ENCODE data around the gene PDE4C.
"Not testable (repeated sequence)": the region's sequence is repeated elsewhere in the genome, so short reads cannot be mapped to it uniquely, and the experiment has no call there.

Gene PDE4C

DNA sequence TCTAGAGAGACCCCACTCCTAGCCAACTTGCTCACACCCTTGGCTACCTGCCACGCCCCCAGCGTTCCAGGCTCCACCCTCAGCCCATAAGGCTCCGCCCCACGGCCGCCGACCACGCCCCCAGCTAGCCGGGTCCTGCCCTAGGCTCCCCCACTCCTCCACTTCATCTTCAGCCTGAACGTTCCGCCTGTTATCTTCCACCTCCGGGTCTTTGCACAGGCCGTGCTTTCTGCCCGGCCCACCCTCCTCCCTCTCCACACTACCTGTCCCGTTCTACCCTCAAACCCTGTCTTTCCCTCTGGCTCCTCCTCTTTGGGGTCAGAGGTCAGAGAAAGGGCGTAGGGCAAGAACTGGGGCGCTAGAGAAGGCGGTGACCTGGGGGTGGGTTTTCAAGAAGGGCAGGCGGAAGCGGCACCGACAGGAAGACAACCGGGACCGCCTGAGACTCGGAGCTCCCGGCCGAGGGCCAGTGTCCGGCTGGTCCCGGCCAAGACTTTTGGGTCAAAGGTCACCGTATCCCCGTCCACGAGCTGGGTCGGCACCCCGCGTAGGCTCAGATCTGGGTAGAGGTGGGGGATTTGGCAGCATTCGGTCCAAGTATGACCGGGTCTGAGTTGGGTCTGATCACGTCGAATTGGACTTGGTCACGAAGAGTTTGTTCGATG lies 2.2 kb downstream of the PDE4C start:
- peak in 12 of 56 donors; percentile 7 to 82 (median 26) for DNase-seq

DNA sequence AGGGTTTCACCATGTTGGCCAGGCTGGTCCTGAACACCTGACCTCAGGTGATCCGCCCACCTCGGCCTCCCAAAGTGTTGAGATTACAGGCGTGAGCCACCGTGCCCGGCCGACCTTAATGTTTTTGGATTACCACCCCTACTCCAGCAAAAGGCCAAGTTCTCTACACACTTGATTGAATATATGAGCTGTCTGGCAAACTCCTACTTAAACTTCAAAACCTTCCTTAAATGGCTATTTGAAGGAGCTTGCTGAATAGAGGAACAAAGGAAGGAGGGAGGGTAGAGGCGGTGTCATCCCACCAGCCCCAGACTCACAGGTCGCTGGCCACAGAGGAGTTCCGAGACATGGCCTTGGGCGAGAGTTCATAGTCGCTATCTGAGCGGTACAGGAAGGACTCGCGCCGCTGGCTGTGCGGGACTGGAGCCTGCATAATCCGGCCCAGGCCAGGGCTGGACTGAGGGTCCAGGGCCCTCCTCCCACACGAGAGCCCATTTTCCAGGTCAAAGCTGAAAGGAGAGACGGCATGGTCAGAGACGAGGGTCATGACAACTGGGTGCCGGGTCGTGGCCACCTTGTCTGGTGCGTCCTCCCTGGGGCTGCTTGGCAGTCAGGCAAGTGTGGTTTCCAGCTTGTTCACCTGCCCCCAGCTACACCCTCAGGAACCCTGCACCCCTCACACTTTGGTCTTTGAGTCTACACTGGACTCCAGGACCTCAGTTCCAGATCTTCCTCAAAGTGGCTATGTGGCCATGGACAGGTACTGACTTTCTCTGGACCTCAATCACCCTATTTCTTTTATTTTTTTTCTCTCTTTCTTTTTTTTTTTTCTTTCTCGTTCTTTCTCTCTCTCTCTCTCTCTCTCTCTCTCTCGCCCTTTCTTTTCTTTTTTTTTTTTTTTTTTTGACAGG lies 4.2 kb downstream of the PDE4C start:
- DNase-seq = no peak

DNA sequence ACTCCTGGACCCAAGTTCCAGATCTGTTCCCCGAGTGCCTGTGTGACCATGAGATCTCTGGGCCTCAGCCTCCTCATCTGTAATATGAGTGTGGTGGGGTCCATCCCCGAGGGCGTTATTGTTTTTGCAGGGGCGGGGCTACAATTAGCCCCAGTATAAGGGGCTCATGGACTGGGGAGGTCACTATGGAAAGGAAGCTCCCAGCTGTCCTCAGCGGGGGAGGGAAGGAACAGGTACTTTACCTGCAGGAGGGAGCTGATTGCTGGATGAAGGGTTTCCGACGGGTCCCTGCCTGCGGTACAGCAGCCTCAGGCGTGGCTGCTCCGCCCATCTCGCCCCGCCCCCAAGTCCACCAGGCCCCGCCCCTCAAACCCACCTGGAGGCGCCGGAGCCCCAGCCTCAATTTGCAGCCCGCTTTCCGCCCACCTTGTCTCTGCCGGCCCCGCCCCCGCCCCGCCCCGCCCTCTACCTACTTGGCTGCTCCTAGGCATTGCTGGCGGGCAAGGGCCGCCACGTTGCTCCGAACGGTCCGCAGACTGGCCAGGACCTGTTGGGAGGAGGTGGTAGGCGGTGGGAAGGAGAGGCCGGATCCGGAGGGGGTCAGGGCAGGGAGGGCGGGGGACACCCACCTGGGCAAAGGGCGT lies 5.5 kb downstream of the PDE4C start:
- peak in 1 of 56 donors; percentile 13 for DNase-seq

DNA sequence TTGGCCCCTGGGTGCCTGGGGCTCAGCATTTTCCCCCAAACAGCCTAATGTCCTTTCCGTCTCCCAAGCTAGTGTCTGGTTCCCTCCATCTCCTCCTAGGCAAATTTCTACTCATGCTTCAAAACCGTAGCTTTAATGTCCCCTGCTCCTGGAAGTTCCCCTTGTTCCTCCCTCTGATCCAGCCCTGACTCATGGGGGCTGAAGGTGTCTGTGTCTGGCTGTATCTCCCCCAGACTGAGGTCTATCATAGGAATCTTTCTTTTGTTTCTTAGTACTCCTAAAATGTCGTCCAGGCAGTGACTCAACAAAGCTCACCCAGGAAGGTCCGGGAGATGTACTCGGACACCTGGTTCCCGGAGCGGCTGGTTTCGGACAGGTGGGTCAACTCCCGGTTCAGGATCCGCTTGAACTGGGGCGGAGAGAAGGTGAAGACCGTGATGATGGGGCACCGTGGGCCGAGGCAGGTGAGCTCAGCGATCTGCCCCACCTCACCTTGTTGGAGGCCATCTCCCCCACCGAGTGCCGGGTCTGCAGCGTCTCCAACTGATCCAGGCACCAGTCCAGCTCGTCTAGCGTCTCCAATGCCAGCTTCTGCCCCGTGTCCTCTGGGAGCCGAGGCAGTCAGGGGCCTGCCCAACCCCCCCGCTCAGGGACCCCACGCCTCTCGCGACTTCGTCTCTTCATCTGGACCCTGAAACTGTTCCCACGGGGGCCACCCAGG lies 6.2 kb downstream of the PDE4C start:
- no peak for DNase-seq

DNA sequence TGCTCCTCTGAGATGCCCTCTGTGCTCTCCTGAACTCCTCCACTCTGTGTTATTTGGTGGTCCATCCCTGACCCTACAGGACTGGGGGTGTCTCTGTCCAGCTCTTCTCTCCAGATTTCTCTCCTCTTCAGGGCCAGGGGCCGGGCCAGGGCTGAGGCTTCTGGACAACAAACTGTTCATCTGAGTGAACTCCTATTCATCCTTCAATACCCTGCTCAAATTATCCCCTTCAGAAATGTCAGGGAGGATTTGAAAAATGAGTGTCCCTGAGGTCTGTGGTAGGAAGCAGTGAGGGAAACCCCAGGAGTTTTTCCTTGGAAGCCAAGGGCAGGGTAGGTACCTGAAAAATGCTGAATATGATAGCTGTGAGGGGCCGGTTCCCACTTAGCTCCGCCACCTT lies 7.6 kb downstream of the PDE4C start:
- DNase-seq = no peak

DNA sequence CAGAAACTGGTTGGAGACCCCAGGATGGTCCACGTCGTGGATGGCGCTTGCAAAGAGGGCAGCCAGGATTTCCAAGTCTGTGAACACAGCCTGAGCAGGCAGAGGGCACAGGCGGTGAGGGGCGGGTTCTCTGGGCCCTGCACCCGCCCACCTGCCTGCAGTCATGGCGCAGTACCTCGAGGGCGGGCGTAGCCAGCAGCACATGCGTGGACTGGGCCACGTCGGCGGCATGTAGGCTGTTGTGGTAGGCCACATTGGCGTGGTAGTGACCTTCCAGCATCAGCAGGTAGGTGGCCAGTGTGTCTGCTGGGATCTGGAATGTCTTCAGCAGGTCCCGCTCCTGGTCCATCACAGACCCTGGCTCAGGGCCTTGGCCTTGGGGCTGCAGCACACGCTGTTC lies 8.1 kb downstream of the PDE4C start:
- no peak for DNase-seq

DNA sequence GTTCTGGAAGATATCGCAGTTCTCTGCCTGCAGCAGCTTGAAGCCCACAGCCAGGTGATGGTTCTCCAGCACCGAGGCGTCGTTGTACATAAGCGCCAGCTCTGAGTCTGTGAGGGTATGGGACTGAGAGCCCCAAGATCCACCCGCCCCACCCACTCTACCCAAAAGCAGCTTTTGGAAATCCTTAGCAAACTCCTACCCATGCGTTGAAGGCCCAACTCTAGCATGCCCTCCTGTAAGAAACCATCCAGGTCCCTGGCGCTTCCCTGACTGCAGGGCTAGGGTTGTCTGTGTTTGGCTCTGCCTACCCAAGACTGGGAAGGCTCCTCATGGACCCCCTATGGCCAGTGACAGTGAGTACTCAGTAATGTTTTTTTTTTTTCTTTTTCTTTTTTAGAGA lies 9.4 kb downstream of the PDE4C start:
- no peak for DNase-seq

DNA sequence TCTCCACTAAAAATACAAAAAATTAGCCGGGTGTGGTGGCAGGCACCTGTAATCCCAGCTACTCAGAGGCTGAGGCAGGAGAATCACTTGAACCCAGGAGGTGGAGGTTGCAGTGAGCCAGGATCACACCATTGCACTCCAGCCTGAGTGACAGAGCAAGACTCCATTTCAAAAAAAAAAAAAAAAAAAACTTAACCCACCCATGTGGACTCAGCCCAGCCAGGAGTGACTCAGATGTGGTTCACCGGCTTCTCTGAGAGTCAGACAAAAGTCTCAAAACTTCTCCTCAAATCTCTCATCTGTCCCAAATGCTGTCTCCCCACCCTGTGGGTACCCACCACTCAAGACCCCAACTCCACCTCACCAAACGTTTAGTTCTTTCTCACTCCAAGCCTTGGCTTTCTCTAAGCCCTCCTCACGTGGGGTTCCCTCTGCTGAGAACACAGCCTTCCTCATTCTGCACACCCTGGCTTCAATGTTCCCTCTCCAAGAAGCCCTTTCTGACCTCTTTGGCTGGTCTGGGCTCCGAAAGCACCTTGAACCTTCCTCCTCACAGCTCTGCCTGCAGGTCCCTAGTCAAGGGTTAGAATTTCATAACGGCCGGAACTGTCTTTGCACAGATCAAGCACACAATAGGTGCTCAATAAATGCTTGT lies 11.3 kb downstream of the PDE4C start:
- no peak for DNase-seq

DNA sequence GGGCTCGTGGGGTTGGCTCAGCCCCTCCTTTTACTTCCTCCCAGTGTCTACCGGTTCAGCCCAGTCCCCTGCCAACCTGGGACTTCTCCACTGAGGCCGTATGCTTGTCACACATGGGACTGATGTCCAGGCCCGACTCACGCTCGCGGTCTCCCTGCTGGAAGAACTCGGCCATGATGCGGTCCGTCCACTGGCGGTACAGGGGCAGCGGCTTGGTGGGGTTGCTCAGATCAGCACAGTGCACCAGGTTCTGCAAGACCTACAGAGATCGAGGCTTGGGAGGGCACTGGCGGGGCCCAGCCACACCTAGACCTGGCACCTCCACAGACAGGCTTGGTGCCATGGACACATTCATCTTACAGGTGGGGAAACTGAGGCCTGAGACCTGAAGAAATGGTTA lies 14.6 kb downstream of the PDE4C start:
- DNase-seq = no peak

DNA sequence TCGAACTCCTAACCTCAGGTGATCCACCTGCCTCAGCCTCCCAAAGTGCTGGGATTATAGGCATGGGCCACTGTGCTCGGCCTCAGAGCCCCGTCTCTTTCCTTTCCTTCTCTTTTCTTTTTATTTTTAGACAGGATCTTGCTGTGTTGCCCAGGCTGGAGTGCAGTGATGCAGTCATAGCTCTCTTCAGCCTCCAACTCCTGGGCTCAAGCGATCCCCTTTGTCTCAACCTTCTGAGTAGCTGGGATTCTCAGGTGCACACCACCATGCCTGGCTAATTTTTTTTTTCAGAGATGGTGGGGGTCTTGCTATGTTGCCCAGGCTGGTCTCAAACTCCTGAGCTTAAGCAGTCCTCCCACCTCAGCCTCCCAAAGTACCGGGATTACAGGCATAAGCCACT lies 16.3 kb downstream of the PDE4C start:
- DNase-seq = not testable (repeated sequence)

DNA sequence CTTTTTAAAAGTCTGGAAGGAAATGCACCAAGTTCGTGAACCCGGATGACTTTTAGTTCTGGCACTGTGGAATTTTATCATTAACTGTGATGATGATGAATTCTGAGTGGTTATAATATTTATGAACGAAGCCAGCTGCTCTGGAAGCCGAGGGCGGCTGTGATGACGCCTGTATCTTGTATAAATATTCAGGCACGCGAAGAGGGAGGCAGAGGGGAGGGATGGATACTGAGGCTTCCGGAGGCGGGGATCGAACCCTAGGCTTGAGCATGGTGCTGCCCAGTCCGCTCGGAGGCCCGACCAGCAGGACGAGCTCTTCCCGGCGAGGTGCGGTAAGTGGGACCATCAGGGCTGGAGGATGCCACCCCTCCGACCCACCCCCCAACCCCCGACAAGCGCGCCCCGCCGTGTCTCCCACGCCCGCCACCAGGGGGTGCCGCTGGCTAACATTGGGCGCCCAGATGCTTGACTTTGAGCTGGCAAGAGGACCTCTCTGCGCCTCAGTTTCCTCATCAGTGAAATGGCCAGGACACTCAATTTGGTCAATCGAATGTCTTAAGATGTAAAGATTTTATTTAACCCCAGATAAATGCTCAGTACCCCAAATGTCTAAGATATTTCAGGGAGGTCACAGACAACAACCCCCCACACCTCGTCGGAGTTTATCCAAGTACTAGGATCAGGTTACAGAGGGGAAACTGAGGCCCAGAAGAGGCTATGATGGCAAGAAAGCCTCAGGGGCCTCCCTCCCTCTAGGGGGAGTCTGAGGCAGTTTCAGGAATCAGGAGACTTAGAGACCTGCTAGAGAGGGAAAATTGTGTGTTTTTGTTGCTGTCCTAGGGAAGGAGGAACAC lies 17.9 kb downstream of the PDE4C start:
- peak in 5 of 56 donors; percentile 8 to 38 (median 10) for DNase-seq

DNA sequence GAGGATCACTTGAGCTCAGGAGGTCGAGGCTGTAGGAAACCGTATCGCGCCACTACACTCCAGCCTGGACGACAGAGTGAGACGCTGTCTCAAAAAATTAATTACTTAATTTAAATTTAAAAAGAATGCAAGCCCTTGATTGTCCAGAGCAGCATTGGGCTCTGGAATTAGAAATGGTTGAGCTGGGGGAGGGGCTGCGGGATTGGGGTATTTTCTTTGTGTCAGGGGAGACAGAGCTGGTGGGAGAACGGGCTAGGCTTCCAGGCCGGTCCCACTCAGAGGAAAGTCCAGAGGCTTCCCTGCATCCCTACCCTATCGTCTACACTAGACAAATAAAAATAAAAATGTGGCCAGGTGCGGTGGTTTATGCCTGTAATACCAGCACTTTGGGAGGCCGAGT lies 20.2 kb downstream of the PDE4C start:
- DNase-seq = no peak

DNA sequence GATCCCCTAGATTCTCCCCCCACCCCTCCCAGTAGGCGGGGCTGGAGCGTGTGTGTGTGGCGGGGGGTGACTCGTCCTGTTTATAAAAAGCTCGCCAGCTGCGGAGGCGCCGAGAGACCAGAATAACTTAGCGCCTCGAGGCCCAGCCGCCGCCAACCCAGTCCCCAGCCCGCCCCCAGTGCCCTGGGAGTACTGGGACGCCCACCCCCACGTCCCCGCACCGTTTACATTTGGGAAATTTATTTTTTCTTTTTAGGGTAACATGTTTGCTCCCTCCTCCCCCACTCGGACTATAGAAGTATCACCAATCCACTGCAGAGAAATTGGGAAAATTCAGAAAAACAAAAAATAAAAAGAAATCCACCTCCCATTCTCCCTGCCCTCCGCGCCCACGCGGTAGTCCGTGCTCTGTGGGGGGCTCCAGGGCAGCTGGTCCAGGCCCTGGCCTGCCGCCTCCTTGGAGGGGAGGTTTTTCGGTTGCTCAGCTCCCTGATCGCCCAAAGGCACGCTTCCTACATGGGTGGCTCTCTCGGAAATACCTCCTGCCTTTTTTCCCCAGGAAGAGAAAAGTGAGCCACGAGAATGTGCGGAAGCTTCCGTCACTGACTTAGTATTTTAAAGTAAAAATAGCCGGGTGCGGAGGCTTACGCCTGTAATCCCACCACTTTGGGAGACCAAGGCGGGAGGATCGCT lies 20.9 kb downstream of the PDE4C start:
- DNase-seq = peak in 51 of 56 donors; percentile 16 to 83 (median 59)

DNA sequence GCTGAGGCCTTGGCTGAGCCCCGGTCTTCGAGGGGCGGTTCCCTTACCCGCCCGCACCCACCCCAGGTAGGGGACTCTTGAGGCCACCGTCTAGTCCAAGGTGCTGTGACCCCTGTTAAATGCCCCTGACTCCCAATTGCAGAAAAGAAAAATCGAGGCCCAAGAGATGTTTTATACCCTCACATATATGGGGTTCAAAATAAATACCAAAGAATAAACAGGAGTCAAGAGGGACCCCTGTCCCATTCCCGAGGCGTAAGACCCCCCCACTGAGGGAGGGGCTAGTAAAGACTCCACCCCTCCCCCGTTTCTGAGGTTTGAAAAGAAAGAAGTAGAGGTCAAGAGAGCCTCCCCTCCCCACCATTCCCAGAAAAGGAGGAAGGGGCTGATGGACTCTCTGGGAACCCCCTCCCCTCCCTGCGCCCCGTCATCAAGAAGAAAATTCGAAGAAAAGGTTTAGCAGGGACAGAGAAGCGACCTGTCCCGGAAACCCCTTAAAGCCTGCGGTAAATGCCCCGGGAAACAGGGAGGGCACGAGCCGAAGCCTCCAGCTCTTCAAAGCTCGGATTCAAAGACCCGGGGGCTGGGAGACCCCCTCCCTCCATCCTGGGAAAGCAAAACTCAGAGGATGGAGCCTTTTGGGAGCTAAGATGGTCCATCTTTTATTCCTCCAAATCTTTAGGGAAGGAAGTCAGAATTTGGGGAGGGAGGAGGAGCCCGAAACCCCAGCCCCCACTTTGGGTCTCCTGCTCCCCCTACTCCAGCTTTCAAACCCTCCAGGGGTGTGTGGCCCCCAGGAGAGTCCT lies 21.6 kb downstream of the PDE4C start:
- peak in 19 of 56 donors; percentile 41 to 74 (median 59) for DNase-seq

DNA sequence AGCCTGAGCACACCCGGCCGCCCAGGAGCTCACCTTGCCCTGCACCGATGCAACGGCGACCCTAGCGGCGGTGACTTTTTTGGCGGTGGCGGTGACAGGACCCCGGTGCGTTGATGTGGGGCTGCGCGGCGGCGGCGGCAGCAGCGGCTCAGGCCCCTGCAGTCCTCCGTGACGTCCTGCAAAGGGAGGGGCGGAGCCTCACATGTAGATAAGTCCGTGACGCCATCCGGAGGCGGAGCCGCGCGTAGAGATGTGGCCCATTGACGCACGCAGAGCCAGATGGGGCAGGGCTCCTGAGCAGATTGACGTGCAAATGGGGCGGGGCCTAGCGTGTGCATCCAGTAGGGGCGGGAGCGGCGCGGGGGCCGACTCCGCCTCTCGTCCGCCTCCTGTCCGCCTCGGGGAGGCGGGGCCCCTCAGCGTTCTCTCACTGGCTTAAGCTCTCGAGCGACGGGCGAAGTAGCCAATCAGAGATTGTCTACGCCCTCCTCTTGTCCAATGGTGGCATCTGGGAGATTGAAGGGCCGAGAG lies 22.3 kb downstream of the PDE4C start, which contains the start of gene RAB3A:
RAB3A (minus strand) TSS at position 180 of the 531 bp plus-strand sequence. CDS start 1,302 bp downstream, outside the sequence.
- DNase-seq = peak; percentile 41 to 100 (median 100)

DNA sequence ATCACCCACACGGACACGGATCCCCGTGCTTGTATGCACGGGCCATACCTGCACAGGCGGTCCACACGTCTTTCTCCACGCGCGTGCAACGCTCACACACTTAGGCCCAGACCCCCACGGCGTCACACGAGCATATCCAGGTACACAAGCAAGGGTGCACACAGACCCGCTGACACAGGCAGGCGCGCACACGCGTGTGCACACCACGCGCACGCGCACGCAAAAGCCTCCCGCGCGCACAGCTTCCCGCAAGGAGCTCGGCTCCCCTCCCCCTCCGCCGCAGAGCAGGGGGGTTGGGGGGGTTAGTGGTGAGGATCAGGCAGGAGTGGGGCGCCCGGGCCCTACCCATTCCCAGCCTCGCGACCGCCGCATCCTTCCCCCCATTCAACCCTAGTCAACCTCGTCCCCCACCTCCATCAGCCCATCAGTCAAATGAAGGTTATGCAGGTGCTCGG lies 22.8 kb downstream of the PDE4C start:
- DNase-seq = peak in 28 of 56 donors; percentile 44 to 78 (median 64)

DNA sequence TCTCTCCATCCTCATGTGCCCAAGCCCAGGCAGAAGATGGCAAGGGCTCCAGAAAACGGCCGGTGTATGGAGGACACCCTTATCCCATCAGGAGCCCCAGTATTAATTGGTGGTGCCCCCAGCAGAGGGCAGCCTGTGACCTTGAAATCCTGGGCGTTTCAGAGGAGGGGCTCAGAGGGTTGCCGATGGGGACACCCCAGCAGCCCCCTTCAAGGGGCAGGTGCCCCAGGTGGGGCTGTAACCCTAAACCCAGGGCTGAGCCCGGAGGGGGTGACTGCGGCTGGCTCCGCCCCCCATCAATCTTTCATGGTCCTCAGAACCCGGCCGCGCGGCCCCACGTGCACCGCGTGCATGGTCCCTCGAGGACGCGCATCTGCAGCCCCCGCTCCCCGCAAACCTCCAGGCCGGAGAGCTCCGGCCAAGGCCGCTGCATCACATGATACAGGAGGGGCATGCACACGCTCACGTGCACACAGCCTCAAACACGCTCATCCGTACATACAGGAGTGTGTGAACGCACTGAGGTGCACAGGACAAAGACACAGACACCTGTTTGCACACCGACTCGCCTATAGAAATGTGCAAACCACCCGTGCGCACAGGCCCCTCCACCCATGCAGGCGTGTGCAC lies 23.3 kb downstream of the PDE4C start:
- DNase-seq = peak in 31 of 56 donors; percentile 12 to 74 (median 48)
